HTR-8/SVneo (cell line): ENCODE measurements around the gene TREML4.

ENCODE experiments used
- DNase-seq: peaks from one replicate; pipeline ENCODE4 v3.0.0; 2011; ENCODE audit warnings: low spot score, mixed read lengths; ENCODE audit not compliant: insufficient read length
- FAIRE-seq: peaks from 2 replicates; lab custom pipeline; 2011; peaks lifted over from hg19 to GRCh38; lab: Jason Lieb, UNC

The TREML4 gene

GRCh38 chr6:41278699-41279405 is 50.7 kb downstream of the TREML4 start:
- peak; percentile 45 for DNase-seq
- peak; percentile 74 for FAIRE-seq

- DNase-seq = no peak
- no peak for FAIRE-seq
Measured at GRCh38 chr6:41280381-41281057, 52.4 kb downstream of the TREML4 start.

DNA sequence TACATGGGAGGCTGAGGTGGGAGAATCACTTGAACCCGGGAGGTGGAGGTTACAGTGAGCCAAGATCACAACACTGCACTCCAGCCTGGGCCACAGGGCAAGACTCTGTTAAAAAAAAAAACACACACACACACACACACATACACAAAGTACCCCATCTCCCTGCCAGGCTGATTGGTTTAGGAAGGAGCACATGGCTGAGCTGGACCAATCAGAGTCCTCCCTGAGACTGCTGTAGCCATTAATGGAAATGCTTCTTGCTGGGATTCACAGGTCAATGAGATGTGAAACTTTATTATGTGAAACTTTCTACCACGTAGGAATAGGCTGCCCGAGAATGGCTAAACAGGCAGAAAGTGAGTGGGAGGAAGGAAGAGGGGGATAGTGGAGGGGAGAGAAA is 55.5 kb downstream of the TREML4 start:
- no peak for FAIRE-seq
- DNase-seq = no peak

DNA sequence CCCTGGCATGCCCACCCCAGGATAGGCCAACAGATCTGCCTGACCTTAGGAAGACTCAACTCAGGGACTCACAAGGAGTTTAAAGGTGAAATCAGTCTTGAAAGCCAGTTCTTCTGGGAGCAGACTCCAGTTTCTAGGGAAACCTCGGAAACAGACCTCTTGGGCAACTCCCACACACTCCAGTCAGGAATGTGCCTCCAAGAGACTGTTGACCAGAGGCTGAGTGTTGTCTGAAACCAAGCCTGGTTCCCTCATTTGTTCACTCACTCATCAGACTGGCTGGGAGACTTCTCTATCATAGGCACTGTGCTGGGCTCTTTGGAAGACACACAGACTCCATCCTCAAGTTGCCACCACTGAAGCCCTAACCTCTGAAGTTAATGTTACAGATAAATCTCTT is 56.6 kb downstream of the TREML4 start:
- FAIRE-seq (no peak), DNase-seq (peak; percentile 21)

DNA sequence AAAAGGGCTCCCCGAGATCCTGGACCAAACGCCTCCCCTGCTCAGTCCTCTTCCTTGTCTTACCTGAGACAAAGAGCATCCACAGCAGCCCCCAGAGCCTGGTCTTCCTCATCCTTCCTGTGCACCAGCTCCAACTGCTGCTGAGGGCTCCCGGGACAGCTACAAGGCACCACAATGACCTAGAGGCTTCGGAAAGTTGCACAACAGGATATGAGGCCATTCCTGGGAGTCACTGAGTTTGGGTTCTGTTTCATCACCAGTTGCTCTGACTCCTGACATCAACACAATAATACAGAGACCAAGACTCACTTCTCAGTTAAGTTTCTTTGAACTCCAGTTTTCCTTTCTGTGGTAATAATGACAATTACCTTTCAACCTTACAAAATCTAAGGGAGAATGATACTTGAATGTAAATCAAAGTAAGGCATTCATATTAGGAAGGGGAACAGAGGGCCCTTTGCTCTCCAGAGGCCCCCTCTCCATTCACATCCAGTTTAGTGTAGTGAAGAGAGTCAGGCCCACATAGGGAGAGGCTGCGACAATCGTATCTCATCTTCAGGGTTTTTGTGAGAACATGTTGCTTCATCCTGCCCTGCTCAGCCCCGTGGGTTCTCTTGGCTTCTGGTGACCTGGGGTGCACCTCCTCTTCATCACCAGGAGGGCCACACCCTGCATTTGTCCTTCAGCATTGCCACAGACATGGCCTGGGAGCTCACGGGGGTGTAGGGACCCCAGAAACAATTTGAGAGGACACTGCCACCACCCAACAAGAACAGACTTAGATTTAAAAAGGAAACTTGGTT is 58.6 kb downstream of the TREML4 start, which contains the start of gene TREM1:
TSS of gene TREM1 (minus strand) at position 139 of the 803 bp plus-strand sequence. CDS start at position 112, 27 bp downstream.
- FAIRE-seq (no peak), DNase-seq (peak; percentile 19)

DNA sequence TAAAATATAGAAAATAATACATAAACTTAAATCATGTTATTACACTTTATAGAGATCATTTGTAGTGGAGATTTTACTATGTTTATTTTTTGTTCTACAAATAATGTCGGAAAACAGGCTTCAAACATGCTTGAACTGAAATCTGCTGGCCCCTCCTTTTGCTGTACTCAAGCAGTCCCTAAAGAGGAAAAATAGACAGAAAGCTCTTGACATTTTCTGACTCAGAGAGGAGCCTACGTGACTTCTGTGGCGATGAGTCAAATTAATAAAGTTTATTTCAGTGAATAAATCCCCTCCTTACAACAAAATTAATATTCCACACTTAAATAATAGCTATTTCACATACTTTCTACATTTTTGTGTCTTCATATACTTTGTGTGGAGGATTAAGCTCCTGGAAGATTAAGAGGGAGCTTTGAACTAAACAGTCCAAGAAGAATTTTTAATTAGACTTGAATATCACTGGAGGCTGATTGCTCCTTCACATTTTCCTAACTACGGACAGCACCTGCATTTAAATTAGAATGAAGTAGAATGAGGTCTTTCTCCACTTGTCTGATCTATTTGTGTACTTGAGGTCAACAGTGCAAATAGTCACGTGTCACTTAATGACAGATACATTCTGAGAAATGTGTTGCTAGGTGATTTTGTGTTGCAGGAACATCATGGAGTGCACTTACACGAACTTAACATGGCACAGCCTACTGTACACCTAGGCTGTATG is 60.0 kb downstream of the TREML4 start:
- FAIRE-seq = no peak
- DNase-seq = no peak
